CD4-positive, alpha-beta T cell treated with Interferon alpha-2 for 1 hour (primary cell): ENCODE data around the gene IL17B.

Experiments used
- DNase-seq, 2 donors: peaks; one replicate each; pipeline ENCODE4 v3.0.0-alpha.2; 2020 to 2022

The IL17B gene

GRCh38 chr5:149353911-149354310 lies 25.2 kb downstream of the IL17B start:
- DNase-seq, result no peak

- no peak for DNase-seq
These were observed 26.9 kb downstream of the IL17B start for GRCh38 chr5:149352169-149352568.

DNA sequence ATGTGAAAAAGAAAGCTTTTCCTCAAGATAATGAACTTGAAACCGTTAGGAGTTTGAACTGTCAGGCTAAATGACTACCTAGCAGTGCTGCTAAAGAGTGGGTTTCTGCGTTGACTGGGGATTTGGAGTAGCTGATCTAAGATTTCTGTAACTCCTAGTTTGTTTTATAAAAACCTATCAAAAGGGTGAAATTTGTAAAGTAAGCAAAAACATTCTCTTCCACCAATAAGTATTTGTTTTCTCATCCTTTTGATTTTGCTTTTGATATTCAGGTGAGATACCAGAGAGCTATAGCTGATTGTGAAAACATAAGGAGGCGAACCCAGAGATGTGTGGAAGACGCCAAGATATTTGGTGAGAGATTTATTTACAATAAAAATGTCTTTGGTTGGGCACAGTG lies 29.7 kb downstream of the IL17B start:
- DNase-seq, result no peak

DNA sequence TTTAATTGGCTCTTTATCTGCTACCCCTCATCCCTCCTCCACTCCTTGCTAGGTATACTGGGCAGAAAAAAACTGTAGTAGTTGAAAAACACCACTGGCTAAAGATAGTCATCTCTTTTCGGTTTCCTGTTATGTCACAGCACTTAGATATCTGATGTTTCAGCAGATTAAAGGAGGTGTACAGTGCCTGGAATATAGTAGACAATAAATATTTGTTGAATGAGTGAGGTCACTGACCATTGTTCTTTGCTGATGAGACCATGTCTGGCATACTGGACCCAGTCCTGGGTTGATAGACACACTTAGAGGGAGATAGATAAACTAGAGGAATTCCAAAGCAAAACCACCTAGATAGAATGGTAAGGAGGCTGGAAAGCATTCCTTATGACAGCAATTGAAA lies 30.6 kb downstream of the IL17B start:
- DNase-seq, result peak in 1 of 2 donors; percentile 77

DNA sequence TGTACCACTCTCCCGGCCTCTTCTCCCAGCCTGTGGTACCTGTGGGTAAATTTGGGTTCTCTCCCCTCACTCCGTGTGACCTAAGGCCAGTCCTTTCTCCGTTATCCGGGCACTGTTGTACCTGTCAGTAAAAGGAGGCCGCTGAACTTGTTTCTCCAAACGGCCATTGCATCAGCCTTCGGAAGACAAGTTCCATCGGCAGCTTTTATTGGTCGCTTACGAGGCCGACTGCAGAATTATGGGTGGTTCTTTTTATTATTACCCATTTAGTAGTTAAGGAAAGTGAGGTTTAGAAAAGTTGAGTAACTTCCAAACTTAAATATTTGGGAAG lies 33.2 kb downstream of the IL17B start:
- peak in 1 of 2 donors; percentile 28 for DNase-seq

DNA sequence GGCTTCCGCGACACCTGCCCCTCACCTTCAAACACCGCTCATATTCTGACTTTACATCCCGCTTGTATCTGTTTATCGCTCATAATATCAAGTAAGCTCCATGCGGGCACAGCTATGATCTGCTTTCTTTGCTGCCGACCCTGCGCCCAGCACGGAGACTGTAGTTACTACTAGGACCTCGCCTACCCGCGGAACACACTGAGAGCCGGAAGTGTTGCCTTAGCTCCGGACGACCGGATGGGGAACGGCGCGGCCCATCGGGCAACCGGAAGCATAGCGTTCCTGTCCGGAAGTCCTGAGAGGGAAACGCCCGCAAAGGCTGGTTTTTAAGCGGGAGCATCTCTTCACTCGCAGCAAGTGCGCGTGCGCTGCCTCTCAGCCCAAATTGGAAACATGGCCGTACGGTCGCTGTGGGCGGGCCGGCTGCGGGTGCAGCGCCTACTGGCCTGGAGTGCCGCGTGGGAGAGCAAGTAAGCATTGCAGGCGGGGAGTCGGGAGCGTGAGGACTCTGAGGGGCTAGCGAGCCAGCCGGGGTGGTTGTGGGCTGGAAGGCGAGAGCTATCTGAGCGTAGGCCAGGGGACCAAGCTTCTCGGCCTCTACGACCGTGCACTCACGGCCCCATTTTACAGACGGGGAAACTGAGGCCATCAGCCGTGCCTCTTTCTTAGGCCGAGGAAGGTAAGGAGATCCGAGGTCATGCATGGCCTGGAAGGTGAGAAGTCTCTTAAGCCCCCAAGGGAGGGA lies 33.8 kb downstream of the IL17B start, which contains the start of gene GRPEL2:
Gene GRPEL2, plus strand, starts transcription at position 353 of the 745 bp plus-strand sequence. Its CDS starts 41 bp downstream, at position 394.
- peak; percentile 89 to 91 for DNase-seq

DNA sequence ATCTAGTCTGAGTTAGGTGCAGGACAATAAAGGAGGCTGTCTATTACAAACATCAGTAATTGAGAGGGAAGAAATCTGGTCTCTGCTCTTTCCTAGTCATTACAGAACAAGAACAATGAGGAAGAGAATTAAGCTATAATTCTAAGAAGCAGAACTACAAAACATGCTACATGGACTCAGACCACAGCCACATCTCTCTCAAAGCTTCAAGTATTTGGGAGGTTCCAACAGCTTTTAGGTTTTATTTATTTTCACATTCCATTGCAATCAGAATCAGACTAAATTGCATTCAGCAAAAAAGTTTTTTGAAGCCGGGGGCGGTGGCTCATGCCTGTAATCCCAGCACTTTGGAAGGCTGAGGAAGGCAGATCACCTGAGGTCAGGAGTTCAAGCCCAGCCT lies 34.9 kb downstream of the IL17B start:
- no peak for DNase-seq

DNA sequence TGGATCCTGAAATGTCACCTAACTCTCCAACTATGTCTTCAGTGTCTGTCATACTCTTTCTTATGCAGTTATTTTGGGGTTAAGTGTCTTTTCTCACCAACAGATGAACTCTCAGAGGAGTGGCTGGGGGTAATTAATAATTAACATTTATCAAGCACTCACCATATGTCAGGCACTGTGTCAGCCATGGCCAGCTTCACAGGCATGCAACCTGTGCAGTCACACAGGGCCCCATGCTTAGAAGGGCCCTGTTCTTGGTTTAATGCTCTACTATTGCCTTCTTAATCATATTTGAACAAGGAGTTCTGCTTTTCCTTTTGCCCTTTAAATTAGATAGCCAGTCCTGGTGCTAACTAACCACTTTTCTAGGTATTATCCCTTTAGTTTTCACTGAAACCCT lies 37.2 kb downstream of the IL17B start:
- DNase-seq, result no peak

DNA sequence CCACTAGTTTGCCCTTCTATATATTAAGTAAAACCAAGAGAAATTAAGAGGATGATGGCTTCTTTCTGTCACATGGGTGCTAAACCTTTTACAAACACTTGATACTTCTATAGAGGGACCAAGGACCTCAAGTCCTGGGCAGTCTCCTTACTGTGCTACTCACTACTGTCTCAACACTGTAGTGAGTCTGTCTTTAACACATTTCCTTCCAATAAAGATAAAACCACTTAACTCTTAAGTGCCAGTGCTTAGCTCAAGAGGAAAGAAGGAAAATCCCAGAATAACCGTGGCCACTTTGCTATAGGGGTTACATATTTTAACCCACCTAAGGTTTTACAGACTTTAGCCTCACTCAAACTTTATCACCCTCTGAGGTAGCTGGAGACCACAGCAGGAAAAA lies 38.2 kb downstream of the IL17B start:
- no peak for DNase-seq

GRCh38 chr5:149338364-149338763 lies 40.7 kb downstream of the IL17B start:
- no peak for DNase-seq

GRCh38 chr5:149337736-149338135 lies 41.4 kb downstream of the IL17B start:
- DNase-seq, result no peak

- no peak for DNase-seq
These were observed 45.2 kb downstream of the IL17B start for GRCh38 chr5:149333711-149334443.

GRCh38 chr5:149328177-149328576 lies 50.9 kb downstream of the IL17B start:
- DNase-seq, result no peak

DNA sequence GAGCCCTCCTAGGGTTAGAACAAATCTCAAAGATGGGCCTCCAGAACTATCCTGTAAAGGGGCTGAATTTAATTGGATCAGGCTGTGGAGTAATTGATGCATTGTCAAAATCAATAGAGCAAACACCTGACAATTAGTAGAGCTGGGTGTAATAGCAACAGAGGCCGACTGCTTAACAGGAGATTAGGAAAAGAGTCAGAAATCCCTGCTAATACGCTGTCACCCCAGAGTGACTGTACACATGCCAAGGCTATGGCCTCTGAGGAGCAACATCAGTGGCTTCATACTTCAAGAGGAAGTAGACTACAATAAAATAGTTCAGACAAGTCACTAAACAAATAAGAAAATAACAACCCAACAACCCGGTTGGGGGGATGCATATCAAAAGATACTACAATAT lies 52.5 kb downstream of the IL17B start:
- no peak for DNase-seq

GRCh38 chr5:149325894-149326293 lies 53.2 kb downstream of the IL17B start:
- DNase-seq, result no peak

DNA sequence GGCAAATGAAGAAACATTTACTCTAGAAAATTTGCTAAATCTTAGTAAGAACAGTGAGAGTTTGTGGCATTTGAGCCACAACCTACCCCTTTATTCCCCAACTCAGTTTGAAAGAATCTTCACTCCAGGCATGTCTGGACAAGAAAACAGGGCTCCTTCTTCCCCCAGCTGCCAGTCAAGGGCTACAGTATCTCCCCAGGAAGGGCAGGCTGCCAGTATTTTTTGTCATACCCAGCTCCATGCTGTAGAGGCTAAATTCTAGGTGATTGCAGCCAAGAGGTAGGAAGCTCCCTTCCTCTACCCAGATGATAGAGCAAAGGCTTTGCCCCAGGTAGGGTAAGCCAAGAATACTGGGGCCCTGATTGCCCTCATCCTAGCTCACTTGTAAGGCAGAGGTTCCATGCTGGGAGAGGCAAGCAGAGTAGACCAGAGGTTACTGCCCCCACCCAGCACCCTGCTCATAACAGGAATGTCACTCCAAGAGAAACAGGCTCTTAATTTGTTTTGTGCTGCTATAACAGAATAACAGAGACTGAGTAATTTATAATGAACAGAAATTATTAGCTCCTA lies 53.8 kb downstream of the IL17B start:
- no peak for DNase-seq

- DNase-seq, result no peak
These were observed 54.5 kb downstream of the IL17B start for GRCh38 chr5:149324641-149325040.
